Measurements from ENCODE around the gene ANTXRL. TPM values are rescaled to one million over a fixed set of nuclear protein-coding genes. Genes with fewer than 3 reads are reported as not detected.
"Not testable (repeated sequence)": the region's sequence is repeated elsewhere in the genome, so short reads cannot be mapped to it uniquely, and the experiment has no call there.

Gene ANTXRL
- not detected in 2 replicates for total RNA-seq (2014; rRNA removed; shearing (Covaris generic))

GRCh38 chr10:46286991-46287693, at the start of gene ANTXRL:
Gene ANTXRL (plus strand): TSS chr10:46286997. CDS start chr10:46287263, 266 bp downstream.
- Histone ChIP-seq H3K4me3 (no peak within 1 kb of the TSS), H3K4me1 (replicated peaks) (peaks cover 29% of the 10 kb centered on the region), H3K27ac (no peak within 1 kb of the TSS), H3K36me3 (no peaks in the 10 kb centered on the region), H3K27me3 (replicated peaks) (no peaks in the 10 kb centered on the region), H3K9me3 (replicated peaks) (no peaks in the 10 kb centered on the region)
- DNase-seq (ENCODE audit: low read depth in 1 of 2, low spot score in 2 of 2): no peak

GRCh38 chr10:46237815-46238510, 48.8 kb upstream of the ANTXRL start:
- H3K36me3 ChIP-seq: no peaks in the 10 kb centered on the region
- H3K27ac ChIP-seq: no peak overlapping the region

DNA sequence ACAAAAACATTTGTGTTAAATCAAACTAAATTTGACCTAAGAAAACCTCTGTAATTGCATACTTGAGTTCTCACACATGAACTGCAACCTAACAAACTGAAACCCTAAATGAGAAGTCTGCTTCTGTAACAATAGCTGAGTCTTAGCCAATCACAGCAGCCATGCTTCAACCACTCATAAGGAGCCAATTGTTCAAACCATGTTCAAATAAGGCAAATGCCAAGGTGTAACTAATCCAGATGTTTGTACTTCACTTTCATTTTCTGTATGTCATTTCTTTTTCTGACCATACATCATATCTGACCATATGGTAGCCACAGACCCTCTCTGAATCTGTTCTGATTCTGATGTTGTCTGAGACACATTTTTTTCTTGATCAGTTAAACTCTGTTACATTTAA, 47.5 kb upstream of the ANTXRL start:
- peaks cover 6% of the 10 kb centered on the region; the same call in 1 of the 2 replicates for H3K4me1 ChIP-seq (replicated peaks)
- H3K36me3 ChIP-seq: no peaks in the 10 kb centered on the region
- H3K9me3 ChIP-seq (replicated peaks): no peaks in the 10 kb centered on the region
- H3K27me3 ChIP-seq (replicated peaks): no peaks in the 10 kb centered on the region
- no peak overlapping the region for H3K27ac ChIP-seq
- H3K4me3 ChIP-seq: no peak overlapping the region
- no peak for DNase-seq (ENCODE audit: low read depth in 1 of 2, low spot score in 2 of 2)

More at GRCh38 chr10:46237815-46238510, 48.8 kb upstream of the ANTXRL start:
- DNase-seq (ENCODE audit: low read depth in 1 of 2, low spot score in 2 of 2): peak in 1 of 2 experiments; percentile 22
- Histone ChIP-seq H3K4me3 (no peak overlapping the region), H3K27me3 (replicated peaks) (no peaks in the 10 kb centered on the region), H3K4me1 (replicated peaks) (peaks cover 6% of the 10 kb centered on the region; the same call in 1 of the 2 replicates), H3K9me3 (replicated peaks) (no peaks in the 10 kb centered on the region)

GRCh38 chr10:46239993-46240683, 46.7 kb upstream of the ANTXRL start:
- H3K9me3 ChIP-seq (replicated peaks): no peaks in the 10 kb centered on the region
- no peaks in the 10 kb centered on the region for H3K36me3 ChIP-seq
- H3K27me3 ChIP-seq (replicated peaks): no peaks in the 10 kb centered on the region
- peak in 1 of 2 experiments; percentile 20 for DNase-seq (ENCODE audit: low read depth in 1 of 2, low spot score in 2 of 2)
- peaks cover 6% of the 10 kb centered on the region; the same call in 1 of the 2 replicates for H3K4me1 ChIP-seq (replicated peaks)
- H3K27ac ChIP-seq: no peak overlapping the region
- no peak overlapping the region for H3K4me3 ChIP-seq

GRCh38 chr10:46240684-46241565, 45.9 kb upstream of the ANTXRL start:
- H3K4me3 ChIP-seq: no peak overlapping the region
- no peaks in the 10 kb centered on the region for H3K36me3 ChIP-seq
- H3K4me1 ChIP-seq (replicated peaks): peaks cover 6% of the 10 kb centered on the region; the same call in 1 of the 2 replicates
- H3K9me3 ChIP-seq (replicated peaks): no peaks in the 10 kb centered on the region
- H3K27me3 ChIP-seq (replicated peaks): no peaks in the 10 kb centered on the region
- H3K27ac ChIP-seq: no peak overlapping the region
- peak in 1 of 2 experiments; percentile 23 for DNase-seq (ENCODE audit: low read depth in 1 of 2, low spot score in 2 of 2)

DNA sequence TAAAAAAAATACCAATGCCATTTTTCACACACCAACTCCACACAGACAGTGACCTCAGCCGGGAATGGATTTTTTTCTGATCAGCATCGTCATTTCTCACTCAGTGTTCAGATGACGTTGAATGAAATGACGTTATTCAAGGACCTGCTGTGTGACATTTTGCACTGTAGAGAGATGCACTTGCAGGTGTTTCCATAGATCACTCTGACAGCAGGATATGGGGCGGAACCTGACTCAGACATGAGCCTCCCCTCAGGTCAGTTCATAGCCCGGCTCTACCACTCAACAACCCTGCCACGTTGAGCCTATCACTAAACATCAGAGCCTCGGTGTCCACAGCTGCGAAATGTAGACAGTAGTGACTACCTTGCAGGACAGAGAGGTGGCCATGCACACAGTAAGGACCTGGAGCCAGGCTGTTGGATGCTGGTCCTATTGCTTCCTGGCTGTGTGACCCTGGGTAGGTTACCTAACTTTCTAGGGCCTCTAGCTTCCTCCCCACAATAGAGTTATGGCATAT, 41.4 kb upstream of the ANTXRL start:
- DNase-seq (ENCODE audit: low read depth in 1 of 2, low spot score in 2 of 2): peak in 1 of 2 experiments; percentile 25
- Histone ChIP-seq H3K27me3 (replicated peaks) (no peaks in the 10 kb centered on the region), H3K27ac (no peak overlapping the region), H3K36me3 (no peaks in the 10 kb centered on the region), H3K4me1 (replicated peaks) (no peaks in the 10 kb centered on the region), H3K9me3 (replicated peaks) (no peaks in the 10 kb centered on the region), H3K4me3 (no peak overlapping the region)

GRCh38 chr10:46246400-46247180, 40.2 kb upstream of the ANTXRL start:
- DNase-seq (ENCODE audit: low read depth in 1 of 2, low spot score in 2 of 2): peak in 1 of 2 experiments; percentile 23
- H3K9me3 ChIP-seq (replicated peaks); H3K27ac ChIP-seq; H3K27me3 ChIP-seq (replicated peaks); H3K4me3 ChIP-seq; H3K4me1 ChIP-seq (replicated peaks); H3K36me3 ChIP-seq: not testable (repeated sequence)

DNA sequence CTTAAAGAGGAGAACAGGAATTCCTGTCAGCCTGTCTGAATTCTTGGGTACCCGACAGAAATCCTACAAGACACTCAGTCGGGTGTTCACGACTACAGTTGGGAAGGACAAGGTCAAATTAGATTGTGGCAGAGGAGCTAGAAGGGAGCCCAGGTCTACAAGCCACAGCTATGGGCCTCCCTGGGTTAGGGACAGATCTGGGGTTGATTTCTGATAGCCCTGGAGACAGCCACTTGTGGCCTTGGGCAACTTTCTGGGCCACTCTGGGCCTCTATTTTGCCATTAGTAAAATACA, 39.7 kb upstream of the ANTXRL start:
- Histone ChIP-seq H3K36me3 (no peaks in the 10 kb centered on the region), H3K9me3 (replicated peaks) (no peaks in the 10 kb centered on the region), H3K4me1 (replicated peaks) (no peaks in the 10 kb centered on the region), H3K27ac (no peak overlapping the region), H3K27me3 (replicated peaks) (no peaks in the 10 kb centered on the region), H3K4me3 (no peak overlapping the region)
- no peak for DNase-seq (ENCODE audit: low read depth in 1 of 2, low spot score in 2 of 2)

GRCh38 chr10:46247808-46248569, 38.8 kb upstream of the ANTXRL start:
- no peak overlapping the region for H3K4me3 ChIP-seq
- H3K4me1 ChIP-seq (replicated peaks): no peaks in the 10 kb centered on the region
- peak in 1 of 2 experiments; percentile 22 for DNase-seq (ENCODE audit: low read depth in 1 of 2, low spot score in 2 of 2)
- H3K27ac ChIP-seq: no peak overlapping the region
- H3K36me3 ChIP-seq: no peaks in the 10 kb centered on the region
- no peaks in the 10 kb centered on the region for H3K9me3 ChIP-seq (replicated peaks)
- H3K27me3 ChIP-seq (replicated peaks): no peaks in the 10 kb centered on the region

DNA sequence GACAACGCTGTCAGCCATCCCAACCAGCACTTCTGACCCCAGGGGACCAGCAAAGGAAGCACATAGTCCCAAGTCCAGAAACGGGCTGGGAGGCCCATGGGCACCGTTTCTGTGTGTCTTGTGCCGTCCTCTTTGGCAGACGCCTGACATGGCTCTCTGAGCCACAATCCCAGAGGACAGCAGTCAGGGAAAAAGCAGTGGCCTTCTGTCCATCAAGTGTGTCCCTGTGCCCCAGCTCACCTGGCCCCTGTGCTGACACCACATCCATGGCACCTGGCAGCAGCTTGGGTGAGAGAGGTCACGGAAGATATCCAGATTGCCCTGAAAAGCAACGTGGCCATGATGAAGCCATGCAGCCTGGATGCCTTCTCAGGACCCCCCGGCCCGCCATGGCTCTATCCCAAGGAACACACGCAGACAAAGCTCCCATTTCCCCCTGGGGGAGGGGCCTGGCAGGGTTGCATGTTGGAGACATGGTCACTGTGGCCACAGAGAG, 38.1 kb upstream of the ANTXRL start:
- DNase-seq (ENCODE audit: low read depth in 1 of 2, low spot score in 2 of 2): peak in 1 of 2 experiments; percentile 37
- no peaks in the 10 kb centered on the region for H3K4me1 ChIP-seq (replicated peaks)
- H3K9me3 ChIP-seq (replicated peaks): no peaks in the 10 kb centered on the region
- no peak overlapping the region for H3K4me3 ChIP-seq
- no peak overlapping the region for H3K27ac ChIP-seq
- no peaks in the 10 kb centered on the region for H3K27me3 ChIP-seq (replicated peaks)
- H3K36me3 ChIP-seq: no peaks in the 10 kb centered on the region

DNA sequence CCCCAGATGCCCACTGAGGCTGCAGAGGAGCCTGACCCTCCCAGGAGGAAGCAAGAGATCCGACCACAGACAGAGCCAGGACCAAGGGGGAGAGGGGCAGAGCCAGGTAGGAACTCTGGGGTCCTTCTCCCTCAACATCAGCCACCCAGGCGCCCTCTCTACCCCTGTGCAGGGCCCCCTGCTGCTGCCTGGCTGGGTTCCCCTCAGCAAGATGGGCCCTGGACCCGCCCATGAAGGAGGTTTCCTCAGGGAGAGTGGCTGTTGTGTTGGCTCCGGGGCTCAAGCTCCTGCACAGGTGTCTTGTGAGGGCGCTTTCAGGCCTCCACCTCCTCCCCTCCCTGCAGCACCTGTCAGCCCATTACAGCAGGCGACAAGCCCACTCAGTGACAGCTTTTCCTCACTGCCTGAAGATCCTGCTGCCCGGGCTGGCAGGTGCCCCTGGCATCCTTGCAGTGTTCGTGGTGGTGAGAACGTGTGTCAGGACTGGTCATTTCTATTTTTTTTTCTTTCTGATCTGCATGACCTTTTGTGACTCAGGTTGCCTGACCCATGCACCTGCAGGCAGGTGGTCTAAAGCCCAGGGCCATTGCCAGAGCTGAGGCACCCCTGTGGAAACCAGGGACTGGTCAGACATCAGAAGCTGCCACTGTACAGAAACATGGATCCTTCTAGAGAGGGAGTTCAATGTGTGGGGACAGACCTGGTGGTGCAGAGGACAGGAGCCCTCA, 37.0 kb upstream of the ANTXRL start:
- H3K9me3 ChIP-seq (replicated peaks); H3K4me3 ChIP-seq; H3K4me1 ChIP-seq (replicated peaks); H3K27ac ChIP-seq; H3K27me3 ChIP-seq (replicated peaks); H3K36me3 ChIP-seq: not testable (repeated sequence)
- DNase-seq (ENCODE audit: low read depth in 1 of 2, low spot score in 2 of 2): peak in 1 of 2 experiments; percentile 26
